IPS-NIHi11 (cell line): ENCODE measurements around the gene CYP2J2.
"Not testable (repeated sequence)": the region's sequence is repeated elsewhere in the genome, so short reads cannot be mapped to it uniquely, and the experiment has no call there.

Source experiments
- DNase-seq: peaks from one replicate; pipeline ENCODE4 v3.0.0; 2012; ENCODE audit warnings: mixed read lengths, low spot score

The CYP2J2 gene

DNA sequence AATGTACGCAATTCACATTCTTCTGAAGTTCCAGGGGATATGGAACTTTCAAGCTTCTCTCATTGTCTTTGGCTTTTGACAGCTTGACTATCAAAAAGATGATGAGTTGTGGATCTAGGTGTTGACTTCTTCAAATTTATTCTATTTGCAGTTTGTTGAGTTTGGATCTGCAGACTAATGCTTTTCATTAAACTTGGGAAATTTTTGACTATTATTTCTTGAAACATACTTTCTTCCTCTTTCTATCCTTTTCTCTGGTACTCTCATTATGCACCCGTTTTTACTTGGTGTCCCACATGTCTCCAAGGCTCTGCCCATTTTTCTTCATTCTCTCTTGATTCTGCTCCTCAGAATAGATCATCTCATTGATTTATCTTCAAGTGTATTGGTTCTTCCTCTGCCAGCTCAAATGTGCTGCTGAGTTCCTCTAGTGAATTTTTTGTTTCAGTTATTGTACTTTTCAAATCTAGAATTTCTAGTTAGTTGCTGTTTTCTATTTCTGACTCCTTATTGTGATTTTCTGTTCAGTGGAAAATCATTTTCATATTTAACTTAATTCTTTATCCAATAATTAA is 49.4 kb downstream of the CYP2J2 start:
- DNase-seq = no peak

DNA sequence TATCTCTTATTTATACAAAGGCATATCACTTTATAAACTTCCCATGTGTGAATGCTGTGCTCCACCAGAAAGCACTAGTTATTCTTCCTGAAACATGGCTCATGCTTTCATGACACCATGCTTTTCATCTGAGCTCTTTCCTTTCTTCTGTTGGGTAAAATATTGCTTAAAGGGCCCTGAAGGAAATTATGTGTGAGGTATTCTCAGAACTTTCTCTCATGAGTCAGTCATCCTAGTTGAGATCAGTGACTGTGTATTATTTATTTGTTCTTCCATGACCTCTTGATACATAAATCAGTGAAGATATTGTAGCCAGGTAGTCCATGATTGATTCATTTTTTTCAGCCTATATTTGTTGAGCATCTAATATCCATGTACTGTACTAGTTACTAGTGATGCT is 54.8 kb downstream of the CYP2J2 start:
- DNase-seq = no peak

DNA sequence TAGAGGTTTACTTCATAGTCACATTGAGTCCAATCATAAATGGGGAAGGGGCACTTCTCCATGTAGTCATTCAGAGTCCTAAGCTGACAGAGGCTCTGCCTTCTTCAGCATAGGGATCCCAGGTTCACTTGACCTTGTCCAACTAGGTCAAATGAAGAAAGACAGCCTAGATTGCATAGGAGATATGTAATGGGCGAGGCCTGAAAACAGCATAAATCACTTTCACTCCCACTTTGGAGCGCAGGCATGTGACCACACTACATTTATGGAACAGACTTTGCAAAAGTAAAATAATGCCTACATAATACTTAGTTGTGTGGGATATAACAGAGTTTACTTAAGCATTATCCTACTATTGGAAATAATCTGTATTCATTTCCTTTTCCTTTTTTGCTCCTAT is 60.1 kb downstream of the CYP2J2 start:
- no peak for DNase-seq

DNA sequence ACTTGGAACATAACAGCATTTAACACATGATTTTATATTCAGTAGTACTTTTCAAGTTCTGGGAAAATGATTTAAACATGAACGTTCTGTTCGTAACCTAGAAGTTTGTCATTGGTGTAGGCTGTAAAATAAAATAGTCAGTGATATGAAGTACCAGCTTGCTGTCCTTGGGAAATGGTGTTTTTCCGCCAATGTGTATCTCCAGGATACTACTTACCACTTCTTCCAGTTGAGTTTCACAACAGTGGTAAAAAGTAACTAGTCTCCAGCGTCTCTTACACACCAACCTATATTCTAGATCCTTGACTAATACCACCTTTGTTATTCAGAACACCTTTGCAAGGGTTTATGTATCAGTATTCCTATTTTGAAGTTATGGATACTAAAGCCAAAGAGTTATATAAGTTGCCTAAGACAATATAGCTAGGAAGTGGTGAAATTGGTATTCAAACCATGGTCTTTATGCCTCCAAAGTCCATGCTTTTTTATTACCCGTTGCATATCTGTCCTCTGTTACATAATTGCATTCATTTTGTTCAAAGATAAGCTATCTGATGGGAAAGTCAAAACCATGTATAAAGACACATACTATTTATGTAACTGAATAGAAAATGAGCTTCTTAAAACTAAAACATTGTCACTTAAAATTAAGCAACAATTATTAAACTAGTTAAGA is 68.8 kb downstream of the CYP2J2 start:
- DNase-seq = no peak

DNA sequence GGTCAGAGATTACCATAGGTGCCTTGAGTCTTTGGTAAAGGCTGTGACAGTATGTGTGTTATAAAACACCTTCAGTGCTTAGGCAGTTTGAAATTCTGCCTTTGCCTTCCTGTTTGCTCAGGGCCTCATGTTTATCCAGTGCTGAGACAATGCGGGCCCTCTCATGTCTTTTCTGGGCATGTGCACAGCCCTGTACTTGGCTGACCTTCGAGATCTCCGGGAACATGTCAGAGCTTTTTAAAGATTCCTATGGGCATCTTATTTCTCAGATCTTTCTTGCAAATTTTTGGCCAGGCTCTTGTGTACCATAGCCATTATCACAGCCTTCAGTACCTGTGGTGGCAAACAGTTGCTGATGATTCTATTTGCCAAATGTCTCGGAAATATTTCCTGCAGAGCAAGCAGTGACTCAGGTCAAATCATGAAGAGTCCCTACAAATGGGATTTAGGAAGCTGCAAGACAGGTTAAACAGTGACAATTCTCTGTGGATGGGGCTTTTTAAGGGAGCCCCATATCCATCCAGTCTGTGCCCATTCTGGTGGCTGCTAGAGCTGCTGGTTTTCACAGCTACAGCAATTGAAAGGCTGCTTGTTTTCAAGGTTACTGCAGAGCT is 69.7 kb downstream of the CYP2J2 start:
- no peak for DNase-seq

DNA sequence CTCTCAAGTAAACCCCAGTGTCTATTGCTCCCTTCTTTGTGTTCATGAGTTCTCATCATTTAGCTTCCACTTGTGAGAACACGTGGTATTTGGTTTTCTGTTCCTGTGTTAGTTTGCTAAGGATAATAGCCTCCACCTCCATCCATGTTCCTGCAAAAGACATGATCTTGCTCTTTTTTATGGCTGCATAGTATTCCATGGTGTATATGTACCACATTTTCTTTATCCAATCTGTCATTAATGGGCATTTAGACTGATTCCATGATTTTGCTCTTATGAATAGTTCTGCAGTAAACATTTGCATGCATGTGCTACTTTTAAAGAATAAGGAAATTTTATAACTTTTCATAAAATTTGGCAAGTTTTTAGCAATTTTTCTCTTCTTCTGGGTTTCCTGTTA is 71.3 kb downstream of the CYP2J2 start:
- not testable (repeated sequence) for DNase-seq

DNA sequence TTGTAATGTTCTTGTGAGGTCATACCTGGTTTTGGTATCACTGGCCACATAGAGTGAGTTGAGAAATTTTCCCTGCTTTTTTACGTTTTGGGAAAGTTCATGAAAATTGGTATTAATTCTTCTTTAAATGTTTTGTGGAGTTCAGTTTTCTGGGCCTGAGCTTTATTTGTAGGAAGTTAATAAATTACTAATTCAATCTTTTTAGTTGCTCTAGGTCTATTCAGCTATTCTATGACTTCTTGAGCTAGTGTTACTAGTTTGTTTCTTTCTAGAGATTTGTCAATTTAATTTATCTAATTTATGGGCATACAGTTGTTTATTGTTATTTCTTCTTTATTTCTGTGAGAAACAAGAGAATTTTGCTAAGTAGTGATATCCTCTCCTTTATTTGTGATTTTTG is 74.5 kb downstream of the CYP2J2 start:
- no peak for DNase-seq

DNA sequence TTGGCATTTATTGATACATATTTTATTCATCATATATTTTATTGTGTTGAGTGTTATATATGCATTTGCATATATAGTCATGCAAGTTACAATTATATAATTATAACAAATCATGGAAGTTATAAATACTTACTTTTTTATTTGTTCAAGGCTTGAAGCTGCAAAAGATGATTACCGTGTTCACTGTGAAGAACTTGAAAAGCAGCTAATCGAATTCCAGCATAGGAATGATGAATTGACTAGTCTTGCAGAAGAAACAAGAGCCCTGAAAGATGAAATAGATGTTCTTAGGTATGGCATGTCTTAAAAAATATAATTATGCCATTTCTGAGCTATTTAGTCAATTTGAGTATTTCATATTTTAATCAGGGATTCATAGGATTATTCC is 79.7 kb downstream of the CYP2J2 start:
- no peak for DNase-seq

DNA sequence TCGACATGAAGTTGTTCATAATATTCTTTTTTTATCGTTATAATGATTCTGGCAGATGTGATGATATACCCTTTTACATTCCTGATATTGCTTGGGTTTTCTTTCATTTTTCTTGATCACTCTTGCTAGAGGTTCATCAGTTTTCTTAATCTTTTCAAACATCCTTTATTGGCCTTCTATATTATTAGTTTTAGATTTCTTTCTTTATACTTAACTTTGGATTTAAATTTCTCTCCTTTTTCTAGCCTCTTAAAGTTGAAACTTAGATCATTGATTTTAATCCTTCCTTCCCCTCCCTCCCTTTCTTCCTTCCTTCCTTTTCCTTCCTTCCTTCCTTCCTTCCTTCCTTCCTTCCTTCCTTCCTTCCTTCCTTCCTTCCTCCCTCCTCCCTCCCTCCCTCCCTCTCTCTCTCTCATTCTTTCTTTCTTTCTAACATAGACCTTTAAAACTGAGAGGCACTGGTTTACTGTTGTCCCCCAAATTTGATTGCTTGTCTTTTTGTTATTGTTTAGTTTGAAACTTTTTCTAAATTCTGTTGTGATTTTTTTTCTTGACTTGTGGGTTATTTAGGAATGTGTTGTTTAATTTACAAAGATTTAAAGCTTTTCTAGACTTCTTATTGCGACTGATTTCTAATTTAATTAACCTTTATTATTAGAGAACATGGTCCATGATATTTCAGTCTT is 80.2 kb downstream of the CYP2J2 start:
- no peak for DNase-seq

DNA sequence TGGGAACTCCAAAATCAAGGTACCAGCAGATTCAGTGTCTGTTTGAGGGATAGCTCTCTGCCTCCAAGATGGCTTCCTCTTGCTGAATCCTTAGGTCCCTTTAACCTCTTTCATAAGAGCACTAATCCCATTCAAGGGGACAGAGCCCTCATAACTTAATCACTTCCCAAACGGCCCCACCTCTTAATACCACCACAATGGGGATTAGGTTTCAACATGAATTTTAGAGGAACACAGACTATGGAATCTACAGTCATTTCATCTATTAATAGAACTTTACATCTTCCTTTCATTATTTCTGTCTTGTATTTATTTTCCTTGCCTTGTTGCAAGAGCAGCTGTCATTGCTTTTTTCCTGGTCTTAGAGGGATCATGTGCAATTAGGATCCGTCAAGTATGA is 81.5 kb downstream of the CYP2J2 start:
- DNase-seq = no peak
